ENCODE data around the gene PFN1.
"Not testable (repeated sequence)": the region's sequence is repeated elsewhere in the genome, so short reads cannot be mapped to it uniquely, and the experiment has no call there.

Gene PFN1

GRCh38 chr17:4920351-4921048, 27.8 kb downstream of the PFN1 start:
- DNase-seq, result no peak

- DNase-seq, result no peak
Measured at GRCh38 chr17:4919511-4920047, 28.8 kb downstream of the PFN1 start.

GRCh38 chr17:4914551-4914950, 33.8 kb downstream of the PFN1 start:
- DNase-seq, result not testable (repeated sequence)

GRCh38 chr17:4913994-4914393, 34.3 kb downstream of the PFN1 start:
- DNase-seq, result no peak

GRCh38 chr17:4908711-4909496, 39.4 kb downstream of the PFN1 start:
- peak; percentile 52 for DNase-seq

DNA sequence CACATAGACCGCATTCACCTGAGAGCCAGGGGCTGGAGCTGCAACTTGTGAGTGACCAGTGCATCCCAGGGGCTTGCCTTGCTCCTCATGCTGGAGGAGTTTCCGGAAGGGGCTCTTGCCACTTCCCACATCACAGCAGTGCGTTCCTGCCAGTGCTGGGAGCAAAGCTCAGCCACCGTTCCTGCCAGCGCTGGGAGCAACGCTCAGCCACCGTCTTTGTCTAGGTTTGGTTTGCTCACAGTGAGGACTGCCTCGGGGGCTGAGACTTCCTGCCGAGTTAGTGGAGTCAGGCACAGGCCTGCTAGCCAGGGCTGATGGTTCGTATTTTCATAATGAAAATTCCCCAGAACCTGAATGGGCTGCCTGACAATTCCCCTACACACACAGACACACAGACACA, 40.0 kb downstream of the PFN1 start:
- DNase-seq, result no peak

DNA sequence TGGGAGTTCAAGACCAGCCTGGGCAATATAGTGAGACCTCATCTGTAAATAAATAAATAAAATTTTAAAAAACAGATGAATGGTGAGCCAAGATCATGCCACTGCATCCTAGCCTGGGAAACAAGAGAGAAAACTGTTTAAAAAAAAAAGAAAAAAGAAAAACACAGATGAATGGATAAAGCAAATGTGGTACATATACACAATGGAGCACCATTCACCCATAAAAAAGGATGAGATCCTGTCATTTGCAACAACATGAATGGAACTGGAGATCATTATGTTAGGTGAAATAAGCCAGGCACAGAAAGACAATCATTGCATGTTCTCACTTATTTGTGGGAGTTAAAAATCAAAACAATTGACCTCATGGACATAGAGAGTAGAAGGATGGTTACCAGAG, 41.7 kb downstream of the PFN1 start:
- DNase-seq, result not testable (repeated sequence)

DNA sequence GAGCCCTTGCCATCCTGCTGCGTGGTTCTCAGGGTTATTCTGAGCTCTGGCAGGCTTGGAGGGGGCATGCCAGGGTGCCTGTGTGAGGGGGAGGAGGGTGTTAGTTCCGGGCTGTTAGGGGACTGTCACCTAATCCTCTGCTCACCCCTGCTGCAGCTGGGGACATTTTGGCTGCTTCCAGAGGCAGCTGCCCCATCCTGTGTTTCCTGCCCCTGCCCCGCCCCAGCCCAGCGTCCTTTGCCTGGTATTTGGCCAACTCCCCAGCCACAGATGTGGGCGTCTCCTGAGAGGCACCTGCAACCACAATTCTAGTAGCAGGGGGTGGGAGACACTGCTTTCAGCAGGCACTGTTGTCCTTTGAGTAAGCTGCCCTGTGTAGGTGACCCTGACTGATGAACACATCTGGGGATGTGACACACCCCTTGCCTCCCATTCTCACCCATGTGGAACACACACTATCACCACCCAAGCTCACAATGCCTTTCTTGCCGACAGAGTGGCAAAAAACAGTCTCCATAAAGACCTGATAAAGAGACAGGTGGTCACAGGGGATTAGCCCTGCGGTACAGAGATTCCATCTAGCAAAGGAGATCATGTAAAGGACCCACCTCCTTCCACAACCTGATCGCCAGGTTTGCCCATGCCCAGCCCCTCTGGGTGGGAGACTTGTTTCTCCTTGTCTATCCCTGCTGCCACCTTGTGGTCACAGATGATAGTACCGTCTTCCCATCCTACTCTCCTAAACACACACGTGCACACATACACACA, 45.1 kb downstream of the PFN1 start, which contains the start of gene CHRNE:
TSS of gene CHRNE (minus strand) at position 48 of the 768 bp plus-strand sequence. CDS start at position 13, 35 bp downstream.
- DNase-seq, result peak; percentile 89

GRCh38 chr17:4902540-4902939, 45.8 kb downstream of the PFN1 start:
- no peak for DNase-seq

GRCh38 chr17:4901648-4902344, 46.5 kb downstream of the PFN1 start:
- DNase-seq, result no peak

DNA sequence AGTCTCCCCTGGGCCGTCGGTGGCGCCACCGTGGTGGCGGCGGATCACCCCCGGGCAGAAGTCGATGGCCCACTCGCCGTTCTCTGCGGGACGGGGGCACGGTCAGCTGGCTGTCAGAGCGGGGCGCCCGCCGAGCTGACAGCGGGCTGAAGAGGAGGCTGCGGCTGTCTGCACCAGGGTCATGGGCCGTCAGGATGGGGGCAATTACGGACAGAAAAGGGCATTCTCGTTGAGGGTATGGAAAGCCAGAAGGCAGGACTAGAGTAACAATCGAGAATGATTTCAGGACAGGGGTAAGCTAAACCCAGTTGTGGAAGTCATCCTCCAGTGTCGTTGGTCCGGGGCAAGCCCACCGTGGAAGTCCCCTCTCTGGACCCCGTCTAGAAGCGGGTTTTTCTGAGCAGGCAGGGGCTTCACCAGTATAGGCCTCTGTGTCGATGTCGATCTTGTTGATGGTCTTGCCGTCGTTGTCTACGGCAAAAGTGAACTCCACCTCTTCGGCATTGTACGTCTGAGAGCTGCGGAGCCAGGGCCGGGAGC, 47.2 kb downstream of the PFN1 start:
- no peak for DNase-seq

DNA sequence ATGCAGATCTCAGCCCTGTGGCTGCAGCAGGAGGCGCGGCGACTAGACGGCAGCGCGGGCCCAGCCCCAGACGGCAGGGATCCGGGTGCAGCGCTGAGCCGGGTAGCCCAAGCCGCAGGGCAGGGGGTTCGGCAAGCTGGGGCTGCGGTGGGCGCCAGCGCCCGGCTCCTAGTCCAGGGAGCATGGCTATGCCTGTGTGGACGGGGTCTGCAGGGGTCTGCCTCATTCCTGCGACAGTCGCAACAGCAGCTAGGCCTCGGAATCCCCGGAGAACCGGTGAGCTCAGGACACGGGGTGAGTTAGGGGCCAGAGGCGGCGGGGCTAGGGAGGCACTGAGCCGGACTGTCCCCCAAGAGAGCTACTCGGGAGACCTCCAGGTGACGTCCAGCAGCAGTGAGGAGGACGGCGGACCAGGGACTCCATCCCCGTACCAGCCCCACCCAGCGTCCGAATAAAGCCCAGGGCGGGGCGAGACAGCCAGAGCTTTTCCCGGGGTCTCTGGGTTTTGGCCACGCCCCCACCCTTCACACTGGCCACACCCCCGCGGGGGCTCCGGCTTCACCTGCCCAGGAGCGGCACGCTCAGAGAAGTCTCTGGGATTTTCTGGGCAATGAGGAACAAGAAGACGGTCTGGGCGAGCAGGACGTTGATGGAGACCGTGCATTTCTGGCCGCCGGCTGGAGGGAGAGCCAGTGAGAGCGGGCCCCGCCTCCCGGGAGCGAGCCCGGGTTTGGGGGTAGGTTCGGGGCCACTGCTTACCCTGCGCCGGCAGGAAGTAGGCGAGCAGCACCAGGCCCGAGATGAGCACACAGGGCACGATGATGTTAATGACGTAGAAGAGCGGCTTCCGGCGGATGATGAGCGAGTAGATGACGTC, 47.9 kb downstream of the PFN1 start:
- no peak for DNase-seq

DNA sequence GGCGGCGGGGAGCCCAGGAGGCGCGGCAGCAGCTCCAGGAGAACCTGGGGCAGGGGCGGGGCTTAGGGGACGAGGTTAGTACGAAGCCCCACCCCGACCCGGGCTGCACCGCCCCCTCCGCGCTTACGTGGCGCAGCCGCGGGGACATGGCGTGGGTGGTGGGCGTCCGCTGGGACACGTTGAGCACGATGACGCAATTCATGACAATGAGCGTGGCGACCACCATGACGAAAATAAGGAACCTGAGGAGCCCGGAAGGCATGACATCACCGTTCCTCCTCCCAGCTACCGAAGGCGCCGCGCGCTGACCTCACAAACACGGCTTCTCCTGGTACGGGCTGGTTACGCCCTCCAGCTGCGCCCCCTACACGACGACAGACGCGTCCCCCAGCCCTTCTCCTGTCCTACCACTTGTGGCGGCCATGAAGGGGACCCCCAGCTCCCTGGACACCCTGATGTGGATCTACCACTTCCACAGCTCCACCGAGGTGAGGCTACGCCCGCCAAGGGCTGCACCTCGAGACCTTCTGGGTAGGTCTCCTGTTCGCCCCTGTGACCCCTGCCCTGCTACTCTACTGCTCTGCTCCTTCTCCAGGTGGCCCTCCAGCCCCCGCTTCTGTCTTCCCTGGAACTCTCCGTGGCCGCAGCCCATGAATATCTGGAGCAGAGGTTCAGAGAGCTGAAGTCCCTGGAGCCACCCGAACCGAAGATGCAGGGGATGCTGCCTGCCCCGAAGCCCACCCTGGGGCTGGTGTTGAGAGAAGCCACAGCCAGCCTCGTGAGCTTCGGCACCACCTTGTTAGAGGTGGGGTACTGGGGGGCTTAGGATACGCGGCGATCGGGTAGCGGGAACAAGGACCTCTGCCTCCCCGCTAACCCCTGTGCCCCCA, 48.7 kb downstream of the PFN1 start, which contains the start of gene C17orf107:
TSS of gene C17orf107 (plus strand) at position 196 of the 890 bp plus-strand sequence. CDS start at position 423, 227 bp downstream.
- DNase-seq, result peak; percentile 78

DNA sequence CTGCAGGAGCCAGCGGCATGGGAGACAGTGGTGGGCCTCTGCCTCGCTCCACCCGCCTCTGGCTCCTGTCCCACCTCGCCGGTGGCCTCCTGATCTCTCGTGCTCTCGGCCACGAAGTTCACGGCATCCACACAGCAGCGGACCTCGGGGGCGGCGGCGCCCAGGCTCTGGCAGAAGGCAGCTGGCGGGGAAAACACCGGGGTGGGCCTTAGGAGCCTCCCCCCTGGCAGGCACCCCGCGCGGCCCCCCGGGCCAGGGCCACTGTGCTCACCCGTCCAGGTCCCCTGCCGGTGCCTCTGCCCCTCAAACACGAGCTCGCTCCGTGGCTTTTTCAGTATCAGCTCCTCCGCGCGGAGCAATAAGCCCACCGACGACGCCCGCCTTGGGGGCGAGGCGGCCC, 49.4 kb downstream of the PFN1 start:
- no peak for DNase-seq

- DNase-seq, result no peak
Measured at GRCh38 chr17:4898351-4898750, 50.0 kb downstream of the PFN1 start.

- DNase-seq, result no peak
Measured at GRCh38 chr17:4897785-4898184, 50.5 kb downstream of the PFN1 start.

DNA sequence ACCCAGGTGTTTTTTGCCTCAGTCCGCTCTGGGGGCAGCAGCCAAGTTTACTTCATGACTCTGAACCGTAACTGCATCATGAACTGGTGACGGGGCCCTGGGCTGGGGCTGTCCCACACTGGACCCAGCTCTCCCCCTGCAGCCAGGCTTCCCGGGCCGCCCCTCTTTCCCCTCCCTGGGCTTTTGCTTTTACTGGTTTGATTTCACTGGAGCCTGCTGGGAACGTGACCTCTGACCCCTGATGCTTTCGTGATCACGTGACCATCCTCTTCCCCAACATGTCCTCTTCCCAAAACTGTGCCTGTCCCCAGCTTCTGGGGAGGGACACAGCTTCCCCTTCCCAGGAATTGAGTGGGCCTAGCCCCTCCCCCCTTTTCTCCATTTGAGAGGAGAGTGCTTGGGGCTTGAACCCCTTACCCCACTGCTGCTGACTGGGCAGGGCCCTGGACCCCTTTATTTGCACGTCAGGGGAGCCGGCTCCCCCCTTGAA, 51.1 kb downstream of the PFN1 start:
- no peak for DNase-seq

GRCh38 chr17:4896332-4897197, 51.8 kb downstream of the PFN1 start:
- no peak for DNase-seq

All from NCI-H1105 (cell line).